ENCODE data around the gene TUBGCP2.

Gene TUBGCP2

GRCh38 chr10:133347710-133348517 is 39.2 kb upstream of the TUBGCP2 start:
- H3K9ac ChIP-seq (ENCODE audit: insufficient read length): no peak overlapping the region
- H3K9me3 ChIP-seq (ENCODE audit: low read depth, low read length): no peaks in the 10 kb centered on the region
- H3K27ac ChIP-seq: no peak overlapping the region
- no peak overlapping the region for H3K4me3 ChIP-seq
- TF ChIP-seq EZH2 (IDR thresholded peaks at IDR 0.05): no peak
- no peak for TF ChIP-seq FOXP2 (optimal IDR thresholded peaks at IDR 0.05; ENCODE audit: control extremely low read depth, extremely low read length, insufficient read depth)
- no peak for TF ChIP-seq POLR2AphosphoS5 (IDR thresholded peaks at IDR 0.05; ENCODE audit: borderline replicate concordance, low read depth, low read length)
- no peaks in the 10 kb centered on the region for H3K36me3 ChIP-seq (ENCODE audit: insufficient read depth, low read length)
- DNase-seq (ENCODE audit: low read depth, low spot score): no peak

- TF ChIP-seq POLR2AphosphoS5 (IDR thresholded peaks at IDR 0.05; ENCODE audit: borderline replicate concordance, low read depth, low read length) (no peak), FOXP2 (optimal IDR thresholded peaks at IDR 0.05; ENCODE audit: control extremely low read depth, extremely low read length, insufficient read depth) (no peak), EZH2 (IDR thresholded peaks at IDR 0.05) (no peak)
Measured at GRCh38 chr10:133346413-133346812, 37.7 kb upstream of the TUBGCP2 start.

GRCh38 chr10:133344236-133344635 is 35.6 kb upstream of the TUBGCP2 start:
- Histone ChIP-seq H3K9ac (ENCODE audit: insufficient read length) (no peak overlapping the region), H3K27ac (no peak overlapping the region)
- TF ChIP-seq POLR2AphosphoS5 (IDR thresholded peaks at IDR 0.05; ENCODE audit: borderline replicate concordance, low read depth, low read length) (no peak), EZH2 (IDR thresholded peaks at IDR 0.05) (no peak), FOXP2 (optimal IDR thresholded peaks at IDR 0.05; ENCODE audit: control extremely low read depth, extremely low read length, insufficient read depth) (no peak)

More at GRCh38 chr10:133346413-133346812, 37.7 kb upstream of the TUBGCP2 start:
- DNase-seq (ENCODE audit: low read depth, low spot score): no peak
- Histone ChIP-seq H3K9ac (ENCODE audit: insufficient read length) (no peak overlapping the region), H3K4me3 (no peak overlapping the region), H3K27ac (no peak overlapping the region), H3K9me3 (ENCODE audit: low read depth, low read length) (no peaks in the 10 kb centered on the region), H3K36me3 (ENCODE audit: insufficient read depth, low read length) (no peaks in the 10 kb centered on the region)

GRCh38 chr10:133343558-133343957 is 34.9 kb upstream of the TUBGCP2 start:
- H3K9me3 ChIP-seq (ENCODE audit: low read depth, low read length): no peaks in the 10 kb centered on the region
- no peak overlapping the region for H3K27ac ChIP-seq
- H3K9ac ChIP-seq (ENCODE audit: insufficient read length): no peak overlapping the region
- H3K4me3 ChIP-seq: no peak overlapping the region
- DNase-seq (ENCODE audit: low read depth, low spot score): no peak
- H3K36me3 ChIP-seq (ENCODE audit: insufficient read depth, low read length): no peaks in the 10 kb centered on the region
- TF ChIP-seq FOXP2 (optimal IDR thresholded peaks at IDR 0.05; ENCODE audit: control extremely low read depth, extremely low read length, insufficient read depth): no peak
- TF ChIP-seq POLR2AphosphoS5 (IDR thresholded peaks at IDR 0.05; ENCODE audit: borderline replicate concordance, low read depth, low read length): no peak
- TF ChIP-seq EZH2 (IDR thresholded peaks at IDR 0.05): no peak

More at GRCh38 chr10:133344236-133344635, 35.6 kb upstream of the TUBGCP2 start:
- no peaks in the 10 kb centered on the region for H3K9me3 ChIP-seq (ENCODE audit: low read depth, low read length)
- no peak for DNase-seq (ENCODE audit: low read depth, low spot score)
- no peak overlapping the region for H3K4me3 ChIP-seq
- H3K36me3 ChIP-seq (ENCODE audit: insufficient read depth, low read length): no peaks in the 10 kb centered on the region

GRCh38 chr10:133342942-133343341 is 34.3 kb upstream of the TUBGCP2 start:
- Histone ChIP-seq H3K27ac (no peak overlapping the region), H3K9me3 (ENCODE audit: low read depth, low read length) (no peaks in the 10 kb centered on the region), H3K4me3 (no peak overlapping the region), H3K36me3 (ENCODE audit: insufficient read depth, low read length) (no peaks in the 10 kb centered on the region), H3K9ac (ENCODE audit: insufficient read length) (no peak overlapping the region)
- TF ChIP-seq EZH2 (IDR thresholded peaks at IDR 0.05) (no peak), FOXP2 (optimal IDR thresholded peaks at IDR 0.05; ENCODE audit: control extremely low read depth, extremely low read length, insufficient read depth) (no peak), POLR2AphosphoS5 (IDR thresholded peaks at IDR 0.05; ENCODE audit: borderline replicate concordance, low read depth, low read length) (no peak)
- no peak for DNase-seq (ENCODE audit: low read depth, low spot score)

GRCh38 chr10:133341983-133342382 is 33.3 kb upstream of the TUBGCP2 start:
- Histone ChIP-seq H3K9ac (ENCODE audit: insufficient read length) (no peak overlapping the region), H3K9me3 (ENCODE audit: low read depth, low read length) (no peaks in the 10 kb centered on the region), H3K36me3 (ENCODE audit: insufficient read depth, low read length) (no peaks in the 10 kb centered on the region), H3K4me3 (no peak overlapping the region), H3K27ac (no peak overlapping the region)
- DNase-seq (ENCODE audit: low read depth, low spot score): no peak
- TF ChIP-seq EZH2 (IDR thresholded peaks at IDR 0.05): no peak
- TF ChIP-seq FOXP2 (optimal IDR thresholded peaks at IDR 0.05; ENCODE audit: control extremely low read depth, extremely low read length, insufficient read depth): no peak
- no peak for TF ChIP-seq POLR2AphosphoS5 (IDR thresholded peaks at IDR 0.05; ENCODE audit: borderline replicate concordance, low read depth, low read length)

GRCh38 chr10:133339708-133340380 is 31.2 kb upstream of the TUBGCP2 start:
- Histone ChIP-seq H3K27ac (no peak overlapping the region), H3K9ac (ENCODE audit: insufficient read length) (no peak overlapping the region), H3K4me3 (no peak overlapping the region), H3K36me3 (ENCODE audit: insufficient read depth, low read length) (no peaks in the 10 kb centered on the region), H3K9me3 (ENCODE audit: low read depth, low read length) (no peaks in the 10 kb centered on the region)
- DNase-seq (ENCODE audit: low read depth, low spot score): no peak
- TF ChIP-seq FOXP2 (optimal IDR thresholded peaks at IDR 0.05; ENCODE audit: control extremely low read depth, extremely low read length, insufficient read depth): no peak
- TF ChIP-seq EZH2 (IDR thresholded peaks at IDR 0.05): no peak
- TF ChIP-seq POLR2AphosphoS5 (IDR thresholded peaks at IDR 0.05; ENCODE audit: borderline replicate concordance, low read depth, low read length): no peak

Data from SK-N-MC (cell line).